Osteocyte (in vitro differentiated cells): ENCODE results near the gene CPT2. TPM values are rescaled to one million over a fixed set of nuclear protein-coding genes. Genes with fewer than 3 reads are reported as not detected.

Experiments used
- DNase-seq: peaks from one replicate; pipeline ENCODE4 v3.0.0; 2021; ENCODE audit warnings: mixed read lengths; ENCODE audit not compliant: unreplicated experiment; ENCODE audit errors: extremely low spot score
- H3K27ac Mint-ChIP-seq: one replicate; pipeline ENCODE4 v1.8.0; 2021; ENCODE audit warnings: mild to moderate bottlenecking, mixed read lengths; ENCODE audit not compliant: unreplicated experiment
- H3K27me3 Mint-ChIP-seq: one replicate; pipeline ENCODE4 v1.8.0; 2021; ENCODE audit warnings: mixed read lengths; ENCODE audit not compliant: unreplicated experiment
- H3K36me3 Mint-ChIP-seq: one replicate; pipeline ENCODE4 v1.8.0; 2021; ENCODE audit warnings: mixed read lengths; ENCODE audit not compliant: unreplicated experiment
- H3K4me1 Mint-ChIP-seq: one replicate; pipeline ENCODE4 v1.8.0; 2021; ENCODE audit warnings: mixed read lengths; ENCODE audit not compliant: unreplicated experiment
- H3K4me3 Mint-ChIP-seq: one replicate; pipeline ENCODE4 v1.8.0; 2021; ENCODE audit warnings: mild to moderate bottlenecking, moderate library complexity, mixed read lengths; ENCODE audit not compliant: unreplicated experiment
- H3K9me3 Mint-ChIP-seq: one replicate; pipeline ENCODE4 v1.8.0; 2021; ENCODE audit warnings: mixed read lengths; ENCODE audit not compliant: unreplicated experiment
- total RNA-seq: library from RNA; stranded (reverse); gene quantifications from 2 replicates; pipeline ENCODE4 v1.2.1, GENCODE V29; 2021
- TF ChIP-seq, protein P1 (sequence below): fragments of 200-600 bp; sonication (generic); IDR thresholded peaks from 2 replicates; pipeline ENCODE4 v1.5.0; 2021; ENCODE audit warnings: antibody characterized with exemption, mild to moderate bottlenecking, moderate library complexity

The CPT2 gene
- total RNA-seq, 1 donor from 2014 or later, result 15.6 TPM

DNA sequence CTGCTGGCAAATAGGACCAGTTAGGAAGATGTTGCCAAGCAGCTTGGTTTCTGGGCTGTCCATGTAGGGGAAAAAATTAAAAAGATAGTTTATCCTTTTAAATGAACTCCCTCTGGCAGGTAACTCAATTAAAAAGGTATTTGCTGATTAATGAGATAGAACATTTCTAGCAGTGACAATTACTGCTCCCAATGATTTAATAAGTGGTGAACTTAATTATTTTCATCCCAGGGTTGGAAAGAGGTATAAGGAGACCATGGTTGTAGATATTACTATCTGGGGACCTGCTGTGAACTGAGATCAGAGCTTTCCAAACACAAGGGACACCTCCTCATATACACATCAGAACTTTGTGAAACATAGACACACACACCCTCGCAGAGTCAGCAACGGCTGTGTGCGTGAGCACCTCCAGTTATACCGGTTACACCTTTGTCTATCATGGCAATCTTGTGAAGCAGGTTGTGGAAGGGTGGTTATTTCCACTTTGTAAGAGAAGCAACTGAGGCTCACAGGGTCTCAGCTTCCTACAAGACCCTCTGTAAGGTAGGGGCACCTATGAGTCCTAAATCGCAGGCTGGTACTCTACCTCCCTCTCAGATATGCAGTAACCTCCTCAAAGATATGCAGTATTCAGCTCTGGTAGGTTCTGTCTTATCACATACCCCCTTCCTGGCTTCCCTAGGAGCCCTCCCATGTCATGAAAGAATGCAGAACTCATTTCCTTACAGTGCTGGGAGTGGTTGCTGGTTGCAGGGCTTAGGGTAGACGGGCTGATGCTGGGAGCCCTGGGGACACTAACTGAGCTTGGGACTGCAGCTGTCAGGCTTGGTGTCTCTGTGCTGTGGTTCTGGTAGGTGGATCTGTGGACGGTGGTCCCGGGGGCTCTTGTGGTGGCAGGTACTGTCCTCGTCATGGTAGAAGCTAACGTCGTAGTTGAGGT is 60.2 kb downstream of the CPT2 start:
- H3K27ac Mint-ChIP-seq, result no peak overlapping the region
- H3K4me1 Mint-ChIP-seq, result no peaks in the 10 kb centered on the region
- H3K9me3 Mint-ChIP-seq, result no peaks in the 10 kb centered on the region
- DNase-seq, result no peak
- no peak overlapping the region for H3K4me3 Mint-ChIP-seq
- H3K27me3 Mint-ChIP-seq, result no peaks in the 10 kb centered on the region
- H3K36me3 Mint-ChIP-seq, result peaks cover 2% of the 10 kb centered on the region
- TF ChIP-seq, protein P1, sequence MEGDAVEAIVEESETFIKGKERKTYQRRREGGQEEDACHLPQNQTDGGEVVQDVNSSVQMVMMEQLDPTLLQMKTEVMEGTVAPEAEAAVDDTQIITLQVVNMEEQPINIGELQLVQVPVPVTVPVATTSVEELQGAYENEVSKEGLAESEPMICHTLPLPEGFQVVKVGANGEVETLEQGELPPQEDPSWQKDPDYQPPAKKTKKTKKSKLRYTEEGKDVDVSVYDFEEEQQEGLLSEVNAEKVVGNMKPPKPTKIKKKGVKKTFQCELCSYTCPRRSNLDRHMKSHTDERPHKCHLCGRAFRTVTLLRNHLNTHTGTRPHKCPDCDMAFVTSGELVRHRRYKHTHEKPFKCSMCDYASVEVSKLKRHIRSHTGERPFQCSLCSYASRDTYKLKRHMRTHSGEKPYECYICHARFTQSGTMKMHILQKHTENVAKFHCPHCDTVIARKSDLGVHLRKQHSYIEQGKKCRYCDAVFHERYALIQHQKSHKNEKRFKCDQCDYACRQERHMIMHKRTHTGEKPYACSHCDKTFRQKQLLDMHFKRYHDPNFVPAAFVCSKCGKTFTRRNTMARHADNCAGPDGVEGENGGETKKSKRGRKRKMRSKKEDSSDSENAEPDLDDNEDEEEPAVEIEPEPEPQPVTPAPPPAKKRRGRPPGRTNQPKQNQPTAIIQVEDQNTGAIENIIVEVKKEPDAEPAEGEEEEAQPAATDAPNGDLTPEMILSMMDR, result no peak

DNA sequence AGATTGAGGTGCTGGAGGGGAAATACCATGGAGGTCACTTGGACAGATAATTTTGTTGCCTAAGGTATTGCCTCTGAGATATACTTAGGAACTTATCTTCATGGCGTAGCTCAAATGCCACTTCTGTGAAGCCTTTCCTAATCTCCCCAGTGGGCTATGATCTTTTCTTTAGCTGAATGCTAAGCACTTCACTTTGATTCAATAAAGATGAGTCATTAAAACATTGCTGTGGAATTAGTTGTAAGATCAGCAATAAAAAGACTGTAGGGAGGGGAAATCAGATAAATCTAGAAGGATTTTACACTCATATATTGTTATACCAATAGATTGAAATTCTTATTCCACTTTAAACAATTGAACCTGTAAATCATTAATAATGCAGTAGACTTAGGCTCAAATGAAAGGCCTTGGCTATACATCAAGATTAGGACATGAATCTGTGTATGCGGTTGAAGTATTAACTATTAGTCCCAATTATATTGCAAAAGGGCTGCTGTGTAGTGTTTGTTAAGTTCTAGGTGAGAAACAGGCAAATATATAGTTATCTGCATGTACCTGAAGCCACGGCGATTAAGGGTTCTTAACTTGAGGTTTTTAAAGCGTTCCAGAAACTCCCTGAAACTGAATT is 60.9 kb downstream of the CPT2 start:
- Mint-ChIP-seq H3K27me3 (no peaks in the 10 kb centered on the region), H3K36me3 (peaks cover under 1% of the 10 kb centered on the region), H3K27ac (no peak overlapping the region)

DNA sequence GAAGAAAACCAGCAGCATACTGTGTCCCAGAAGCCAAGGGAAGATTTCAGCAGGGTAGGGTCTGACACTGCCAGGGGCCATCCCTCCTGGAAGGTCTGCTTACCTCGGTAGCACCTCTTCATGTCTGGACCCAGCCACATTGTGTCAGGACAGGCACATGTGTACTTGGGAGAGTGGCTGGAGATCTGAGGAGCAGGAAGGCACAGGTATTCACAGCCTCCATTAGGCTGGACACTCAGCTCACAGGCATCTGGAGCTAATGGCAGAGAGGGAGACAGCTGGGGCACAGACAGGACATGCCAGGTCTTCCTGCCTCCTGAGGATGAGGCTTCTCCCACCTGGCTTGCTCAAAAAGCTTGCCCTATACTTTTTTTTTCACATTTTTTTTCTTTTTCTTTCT is 61.6 kb downstream of the CPT2 start:
- DNase-seq, result no peak
- Mint-ChIP-seq H3K9me3 (no peaks in the 10 kb centered on the region), H3K4me1 (no peaks in the 10 kb centered on the region), H3K27me3 (no peaks in the 10 kb centered on the region), H3K27ac (no peak overlapping the region), H3K36me3 (no peaks in the 10 kb centered on the region), H3K4me3 (no peak overlapping the region)
- TF ChIP-seq, protein P1, result no peak

More for the DNA sequence above, 60.9 kb downstream of the CPT2 start:
- TF ChIP-seq, protein P1, result no peak
- Mint-ChIP-seq H3K9me3 (no peaks in the 10 kb centered on the region), H3K4me1 (no peaks in the 10 kb centered on the region), H3K4me3 (no peak overlapping the region)
- DNase-seq, result no peak

DNA sequence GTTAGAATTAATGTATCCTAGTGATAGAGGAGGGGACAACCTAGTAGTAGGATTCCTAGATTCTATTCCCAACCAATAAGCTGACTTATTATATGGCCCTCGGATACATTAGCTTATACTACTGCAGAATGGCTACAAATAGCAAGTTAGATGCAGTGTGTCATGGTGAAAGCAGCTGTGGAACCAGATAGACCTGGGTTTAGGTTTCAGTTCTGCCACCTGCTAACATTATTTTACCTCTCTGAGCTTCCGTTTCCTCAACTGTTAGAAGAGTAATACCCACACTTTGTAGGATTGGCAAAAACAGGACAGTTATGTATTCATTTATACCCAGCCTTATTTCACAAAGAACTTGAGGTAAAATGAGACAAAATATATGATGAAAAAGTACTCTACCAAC is 63.3 kb downstream of the CPT2 start:
- H3K36me3 Mint-ChIP-seq, result peaks cover 3% of the 10 kb centered on the region

More for the DNA sequence above, 63.3 kb downstream of the CPT2 start:
- H3K27ac Mint-ChIP-seq, result no peak overlapping the region
- no peak for DNase-seq
- H3K4me1 Mint-ChIP-seq, result no peaks in the 10 kb centered on the region
- H3K4me3 Mint-ChIP-seq, result no peak overlapping the region
- no peaks in the 10 kb centered on the region for H3K27me3 Mint-ChIP-seq
- TF ChIP-seq, protein P1, result no peak
- no peaks in the 10 kb centered on the region for H3K9me3 Mint-ChIP-seq
